GM18505 (cell line): ENCODE results near the gene RNF149.
"Not testable (repeated sequence)": the region's sequence is repeated elsewhere in the genome, so short reads cannot be mapped to it uniquely, and the experiment has no call there.

Experiments used
- ATAC-seq: cut with Tn5 transposase; IDR thresholded peaks from one replicate; pipeline ENCODE4 v1.9.1; 2021; ENCODE audit not compliant: unreplicated experiment
- POLR2A ChIP-seq: IDR thresholded peaks from 4 replicates; pipeline ENCODE4 v1.6.1; 2011; ENCODE audit warnings: borderline replicate concordance; ENCODE audit not compliant: insufficient read depth, insufficient read length; ENCODE audit errors: extremely low read depth

The RNF149 gene

DNA sequence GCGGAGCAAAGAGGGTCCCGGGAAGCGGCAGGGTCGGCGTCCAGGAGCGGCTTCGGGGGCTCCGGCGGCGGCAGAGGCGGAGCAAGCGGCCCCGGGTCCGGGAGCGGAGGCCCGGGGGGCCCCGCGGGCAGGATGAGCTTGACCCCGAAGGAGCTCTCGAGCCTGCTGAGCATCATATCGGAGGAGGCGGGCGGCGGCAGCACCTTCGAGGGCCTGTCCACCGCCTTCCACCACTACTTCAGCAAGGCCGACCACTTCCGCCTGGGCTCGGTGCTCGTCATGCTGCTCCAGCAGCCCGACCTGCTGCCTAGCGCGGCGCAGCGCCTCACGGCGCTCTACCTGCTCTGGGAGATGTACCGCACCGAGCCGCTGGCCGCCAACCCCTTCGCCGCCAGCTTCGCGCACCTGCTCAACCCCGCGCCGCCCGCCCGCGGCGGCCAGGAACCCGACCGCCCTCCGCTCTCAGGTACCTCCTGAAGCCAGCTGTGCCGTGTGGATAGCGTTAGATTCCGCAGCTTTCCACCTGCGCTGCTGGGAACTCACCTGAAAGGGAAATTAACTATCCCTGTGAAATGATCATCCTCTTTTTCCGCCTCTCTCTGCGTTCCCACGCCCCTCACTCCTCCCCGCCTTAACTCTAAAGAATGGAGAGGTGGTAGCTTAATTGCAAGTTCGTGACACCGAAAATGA is 55.3 kb downstream of the RNF149 start:
- no peak for TF ChIP-seq POLR2A
- ATAC-seq, result peak; percentile 49

DNA sequence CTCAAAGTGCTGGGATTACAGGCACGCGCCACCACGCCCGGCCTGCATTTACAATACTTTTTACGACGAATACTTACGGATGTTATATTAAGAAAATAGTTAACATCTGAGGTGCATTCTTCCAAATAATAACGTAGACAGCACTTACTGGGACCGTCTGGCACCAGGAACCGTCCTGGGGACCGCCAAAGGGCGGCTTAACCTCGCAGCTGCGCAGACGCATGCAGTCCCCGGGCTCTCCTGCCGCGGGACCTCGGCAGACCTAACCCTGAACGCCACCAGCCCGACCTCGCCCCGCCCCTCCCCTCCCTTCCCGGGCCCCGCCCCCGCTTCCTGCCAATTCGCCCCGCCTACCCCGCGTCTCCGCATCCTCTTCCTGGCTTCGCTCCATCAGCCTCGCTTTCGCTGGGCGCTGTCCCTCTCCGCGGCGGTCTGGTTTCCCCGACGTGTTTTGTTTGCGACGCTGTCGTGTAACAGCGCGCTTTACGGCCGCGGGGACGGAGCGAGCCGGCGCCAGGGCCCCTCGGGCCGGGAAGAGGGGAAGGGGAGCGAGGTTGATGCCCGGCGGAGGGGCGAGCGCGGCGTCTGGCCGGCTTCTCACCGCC is 56.0 kb downstream of the RNF149 start, which contains the start of gene CNOT11:
Gene CNOT11, plus strand, starts transcription at position 479 of the 605 bp plus-strand sequence. Its CDS starts 79 bp downstream, at position 558.
- ATAC-seq, result peak; percentile 80
- peak; percentile 93 for TF ChIP-seq POLR2A

- peak; percentile 46 for ATAC-seq
- no peak for TF ChIP-seq POLR2A
Measured at GRCh38 chr2:101251844-101252407, 56.6 kb downstream of the RNF149 start.

DNA sequence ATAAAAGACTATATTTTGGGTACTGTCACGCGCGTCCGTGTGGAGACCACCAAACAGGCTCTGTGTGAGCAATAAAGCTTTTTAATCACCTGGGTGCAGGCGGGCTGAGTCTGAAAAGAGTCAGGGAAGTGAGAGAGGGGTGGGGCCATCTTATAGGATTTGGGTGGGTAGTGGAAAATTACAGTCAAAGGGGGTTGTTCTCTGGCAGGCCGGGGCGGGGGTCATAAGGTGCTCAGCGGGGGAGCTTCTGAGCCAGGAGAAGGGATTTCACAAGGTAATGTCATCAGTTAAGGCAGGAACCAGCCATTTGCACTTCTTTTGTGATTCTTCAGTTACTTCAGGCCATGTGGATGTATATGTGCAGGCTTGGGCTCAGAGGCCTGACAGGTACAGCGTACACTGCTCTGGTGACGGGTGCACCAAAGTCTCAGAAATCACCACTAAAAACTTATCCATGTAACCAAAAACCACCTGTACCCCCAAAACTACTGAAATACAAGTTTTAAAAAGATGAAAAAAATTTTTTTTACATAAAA is 57.2 kb downstream of the RNF149 start:
- ATAC-seq, result not testable (repeated sequence)

GRCh38 chr2:101249826-101250225 is 58.7 kb downstream of the RNF149 start:
- ATAC-seq, result no peak
- TF ChIP-seq POLR2A, result no peak

DNA sequence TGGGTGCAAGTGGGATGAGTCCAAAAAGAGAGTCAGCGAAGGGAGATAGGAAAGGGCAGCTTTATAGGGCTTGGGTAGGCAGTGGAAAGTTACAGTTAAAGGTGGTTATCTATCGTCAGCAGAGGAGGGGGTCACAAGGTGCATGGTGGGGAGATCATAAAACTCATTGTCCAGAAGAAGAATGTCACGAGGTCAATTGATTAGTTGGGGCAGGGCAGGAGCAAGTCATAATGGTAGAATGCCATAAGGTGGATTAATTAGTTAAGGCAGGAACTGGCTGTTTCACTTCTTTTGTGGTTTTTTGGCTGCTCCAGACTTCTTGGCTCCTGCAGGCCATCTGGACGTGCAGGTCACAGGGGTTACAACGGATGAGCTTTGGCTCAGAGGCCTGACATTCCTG is 59.7 kb downstream of the RNF149 start:
- not testable (repeated sequence) for ATAC-seq

- not testable (repeated sequence) for ATAC-seq
Measured at GRCh38 chr2:101245468-101245867, 63.0 kb downstream of the RNF149 start.

- not testable (repeated sequence) for ATAC-seq
Measured at GRCh38 chr2:101244899-101245298, 63.6 kb downstream of the RNF149 start.

GRCh38 chr2:101244373-101244772 is 64.1 kb downstream of the RNF149 start:
- not testable (repeated sequence) for ATAC-seq

GRCh38 chr2:101241158-101241557 is 67.3 kb downstream of the RNF149 start:
- no peak for TF ChIP-seq POLR2A
- ATAC-seq, result no peak

DNA sequence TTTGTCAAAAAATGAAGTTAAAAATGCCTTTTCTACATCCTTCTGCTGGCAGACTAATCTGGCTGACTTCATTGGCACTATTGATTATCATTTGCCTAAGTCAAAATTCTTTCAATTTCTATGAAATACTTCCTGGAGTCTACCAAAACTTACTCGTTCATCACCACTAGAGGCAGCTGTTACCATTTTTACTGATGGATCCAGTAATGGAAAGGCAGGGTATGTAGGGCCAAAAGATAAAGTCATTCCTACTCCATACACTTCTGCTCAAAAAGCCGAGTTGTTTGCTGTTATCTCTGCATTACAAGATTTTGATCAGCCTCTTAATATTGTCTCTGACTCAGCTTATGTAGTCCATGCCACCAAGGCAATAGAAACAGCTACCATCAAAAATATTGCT is 67.8 kb downstream of the RNF149 start:
- ATAC-seq, result not testable (repeated sequence)

DNA sequence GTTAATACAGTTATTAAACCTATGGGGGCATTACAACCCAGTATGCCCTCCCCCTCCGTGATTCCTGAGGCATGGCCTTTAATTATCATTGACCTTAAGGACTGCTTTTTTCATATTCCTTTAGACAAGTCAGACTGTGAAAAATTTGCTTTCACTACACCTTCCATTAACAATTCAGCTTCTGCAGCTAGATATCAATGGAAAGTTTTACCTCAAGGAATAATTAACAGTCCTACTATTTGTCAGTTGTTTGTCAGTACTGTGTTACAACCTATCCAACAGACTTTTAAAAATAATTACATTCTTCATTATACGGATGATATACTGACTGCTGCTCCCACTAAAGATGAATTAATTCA is 68.8 kb downstream of the RNF149 start:
- not testable (repeated sequence) for ATAC-seq

DNA sequence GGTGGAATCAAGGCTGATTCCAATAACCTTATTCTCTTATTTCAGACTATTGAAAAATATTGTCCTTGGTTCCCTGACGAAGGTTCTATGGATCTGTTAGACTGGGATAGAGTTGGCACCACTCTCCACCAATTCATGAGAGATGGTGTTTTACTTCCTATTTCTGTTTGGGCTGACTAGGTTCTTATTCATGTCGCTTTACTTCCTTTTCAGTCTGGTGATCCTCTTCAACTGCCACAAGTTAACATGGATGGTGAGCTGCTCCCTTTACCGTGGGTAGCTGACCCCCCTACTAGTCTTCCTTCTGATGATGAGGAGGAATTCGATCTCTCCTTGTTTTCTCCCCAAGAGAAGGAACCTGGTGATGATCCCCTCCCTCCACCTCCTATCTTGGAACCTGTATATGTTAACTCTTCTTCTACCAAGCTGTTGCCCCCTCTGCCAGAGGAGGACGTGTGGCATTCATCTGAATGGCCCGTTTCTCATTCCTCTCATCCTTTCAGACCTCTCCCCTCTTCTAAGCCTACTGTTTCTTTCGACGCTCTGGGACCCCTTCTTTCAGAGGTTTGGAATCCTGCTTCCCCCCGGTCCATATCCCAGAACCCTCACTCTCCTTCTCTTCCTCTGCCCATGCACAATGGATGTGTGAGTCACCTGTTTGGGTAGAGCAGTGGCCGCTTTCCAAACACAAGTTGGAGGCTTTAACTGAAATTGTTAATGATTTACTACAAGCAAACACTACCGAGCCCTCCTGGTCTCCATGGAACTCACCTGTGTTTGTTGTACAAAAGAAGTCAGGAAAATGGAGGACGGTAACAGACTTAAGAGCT is 69.4 kb downstream of the RNF149 start:
- TF ChIP-seq POLR2A, result no peak
- no peak for ATAC-seq

DNA sequence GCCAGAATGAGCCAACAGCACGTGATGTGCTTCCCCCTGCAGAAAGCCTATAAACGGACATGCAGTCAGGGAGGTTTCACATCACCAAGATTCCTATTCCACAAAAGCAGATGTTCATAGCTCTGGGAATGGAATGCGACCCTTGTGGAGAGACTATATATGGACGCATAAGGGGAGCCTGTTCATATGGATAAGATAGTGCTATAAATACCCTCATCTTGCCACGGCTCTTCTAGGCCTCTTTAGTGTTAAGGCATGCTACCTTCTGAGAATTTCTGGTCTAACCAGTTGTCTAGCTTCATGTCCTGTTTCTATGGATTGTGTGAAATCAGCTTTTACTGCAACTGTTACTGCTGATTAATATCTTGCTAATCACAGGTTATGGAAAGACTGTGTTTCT is 70.6 kb downstream of the RNF149 start:
- not testable (repeated sequence) for ATAC-seq

DNA sequence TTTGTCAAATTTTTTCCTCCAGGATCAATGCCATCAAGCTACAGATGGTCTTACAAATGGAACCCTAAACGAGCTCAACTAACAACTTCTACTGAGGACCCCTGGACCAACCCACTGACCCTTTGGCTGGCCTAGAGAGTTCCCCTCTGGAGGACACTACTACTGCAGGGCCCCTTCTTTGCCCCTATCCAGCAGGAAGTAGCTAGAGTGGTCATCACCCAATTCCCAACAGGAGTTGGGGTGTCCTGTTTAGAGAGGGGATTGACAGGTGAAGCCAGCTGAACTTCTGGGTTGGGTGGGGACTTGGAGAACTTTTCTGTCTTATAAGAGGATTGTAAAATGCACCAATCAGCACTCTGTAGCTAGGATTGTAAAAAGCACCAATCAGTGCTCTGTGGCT is 72.5 kb downstream of the RNF149 start:
- not testable (repeated sequence) for ATAC-seq
